Neural progenitor cell (in vitro differentiated cells): ENCODE measurements around the gene SDK1. TPM values are rescaled to one million over a fixed set of nuclear protein-coding genes. Genes with fewer than 3 reads are reported as not detected.

ENCODE experiments used
- DNase-seq: peaks from one replicate; pipeline ENCODE4 v3.0.0-alpha.2; 2016; ENCODE audit warnings: low spot score
- H2AFZ ChIP-seq: fragments of 200-600 bp; sonication (generic); replicated peaks from 2 replicates; pipeline ENCODE4 v1.6.1; 2016; ENCODE audit warnings: antibody characterized with exemption
- H3F3A ChIP-seq: fragments of 200-600 bp; sonication (generic); 2 replicates; pipeline ENCODE4 v1.6.1; 2016; ENCODE audit warnings: antibody characterized with exemption, low read depth
- H3K27ac ChIP-seq: fragments of 200-600 bp; sonication (generic); 2 replicates; pipeline ENCODE4 v1.5.1; 2016; ENCODE audit warnings: mild to moderate bottlenecking
- H3K27me3 ChIP-seq: fragments of 200-600 bp; sonication (generic); 2 replicates; pipeline ENCODE4 v1.6.1; 2016; ENCODE audit warnings: mild to moderate bottlenecking, moderate library complexity
- H3K36me3 ChIP-seq: fragments of 200-600 bp; sonication (generic); 2 replicates; pipeline ENCODE4 v1.5.1; 2016
- H3K4me1 ChIP-seq: fragments of 200-600 bp; sonication (generic); 2 replicates; pipeline ENCODE4 v1.6.1; 2016; ENCODE audit warnings: mixed run types
- H3K4me2 ChIP-seq: fragments of 200-600 bp; sonication (generic); 2 replicates; pipeline ENCODE4 v1.6.1; 2016
- H3K4me3 ChIP-seq: fragments of 200-600 bp; sonication (generic); 2 replicates; pipeline ENCODE4 v1.5.1; 2016
- H3K79me2 ChIP-seq: fragments of 200-600 bp; sonication (generic); 2 replicates; pipeline ENCODE4 v1.6.1; 2016; ENCODE audit warnings: low read depth
- H3K9ac ChIP-seq: fragments of 200-600 bp; sonication (generic); 2 replicates; pipeline ENCODE4 v1.6.1; 2016
- H3K9me3 ChIP-seq: fragments of 200-600 bp; sonication (generic); 2 replicates; pipeline ENCODE4 v1.5.1; 2016; ENCODE audit warnings: low read depth
- H4K20me1 ChIP-seq: fragments of 200-600 bp; sonication (generic); 2 replicates; pipeline ENCODE4 v1.6.1; 2016; ENCODE audit warnings: low read depth
- H3K27ac Mint-ChIP-seq: 3 replicates; pipeline ENCODE4 v1.8.0; 2021; ENCODE audit warnings: mixed read lengths
- H3K27me3 Mint-ChIP-seq: 2 replicates; pipeline ENCODE4 v1.8.0; 2022; ENCODE audit warnings: low read depth, mild to moderate bottlenecking, inconsistent platforms, moderate library complexity, mixed read lengths; ENCODE audit not compliant: insufficient read depth
- H3K36me3 Mint-ChIP-seq: 3 replicates; pipeline ENCODE4 v1.8.0; 2021; ENCODE audit warnings: mixed read lengths
- H3K4me1 Mint-ChIP-seq: 3 replicates; pipeline ENCODE4 v1.8.0; 2021; ENCODE audit warnings: mixed read lengths
- H3K4me3 Mint-ChIP-seq: 3 replicates; pipeline ENCODE4 v1.8.0; 2021; ENCODE audit warnings: mild to moderate bottlenecking, moderate library complexity, mixed read lengths
- H3K9me3 Mint-ChIP-seq: 3 replicates; pipeline ENCODE4 v1.8.0; 2020; ENCODE audit warnings: mixed read lengths
- EZH2 ChIP-seq: fragments of 200-600 bp; sonication (generic); IDR thresholded peaks from 2 replicates; pipeline ENCODE4 v1.6.1; 2017; ENCODE audit warnings: antibody characterized with exemption, mild to moderate bottlenecking, moderate library complexity
- EZH2phosphoT487 ChIP-seq: fragments of 200-600 bp; sonication (generic); IDR thresholded peaks from 2 replicates; pipeline ENCODE4 v1.6.1; 2017; ENCODE audit warnings: antibody characterized with exemption
- total RNA-seq: library from RNA; depleted of rRNA; stranded (reverse); fragments of >200 nt; gene quantifications from 2 replicates; pipeline ENCODE4 v1.2.3, GENCODE V29; 2015; ENCODE audit warnings: low replicate concordance
- TF ChIP-seq, protein P1 (sequence below): fragments of 200-600 bp; sonication (generic); IDR thresholded peaks from 2 replicates; pipeline ENCODE4 v1.5.1; 2017; ENCODE audit warnings: antibody characterized with exemption, mild to moderate bottlenecking

The SDK1 gene
- total RNA-seq, 1 donor from 2014 or later = 4.9 TPM

DNA sequence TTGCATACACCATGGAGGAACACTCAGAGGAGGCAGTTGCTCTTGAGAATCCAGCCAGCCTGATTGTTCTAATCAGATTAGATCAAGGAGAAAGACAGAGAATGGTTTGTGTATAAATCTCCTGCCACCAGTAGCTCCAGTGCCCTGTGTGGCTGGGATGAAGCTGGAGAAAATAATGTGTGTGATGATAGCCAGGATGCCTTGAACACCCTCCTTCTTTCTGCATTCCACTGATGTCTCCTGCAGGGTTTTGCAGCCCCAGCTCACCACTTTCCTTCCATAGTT is 766.4 kb downstream of the SDK1 start:
- peak overlapping the region; percentile 80 for H3K27ac Mint-ChIP-seq
- peaks cover 5% of the 10 kb centered on the region for H3K36me3 Mint-ChIP-seq
- no peaks in the 10 kb centered on the region for H3K27me3 ChIP-seq
- peaks cover 16% of the 10 kb centered on the region for H3F3A ChIP-seq
- no peak overlapping the region for H3K27ac ChIP-seq
- H3K4me1 ChIP-seq = peaks cover 35% of the 10 kb centered on the region
- no peak overlapping the region for H3K9ac ChIP-seq
- peaks cover 2% of the 10 kb centered on the region for H3K27me3 Mint-ChIP-seq
- H3K4me1 Mint-ChIP-seq = peaks cover 31% of the 10 kb centered on the region
- H3K4me3 ChIP-seq = no peak overlapping the region
- H3K4me3 Mint-ChIP-seq = no peak overlapping the region
- DNase-seq = no peak
- peaks cover 3% of the 10 kb centered on the region for H3K9me3 Mint-ChIP-seq
- no peak overlapping the region for H2AFZ ChIP-seq
- no peaks in the 10 kb centered on the region for H4K20me1 ChIP-seq
- H3K36me3 ChIP-seq = no peaks in the 10 kb centered on the region
- TF ChIP-seq, protein P1, sequence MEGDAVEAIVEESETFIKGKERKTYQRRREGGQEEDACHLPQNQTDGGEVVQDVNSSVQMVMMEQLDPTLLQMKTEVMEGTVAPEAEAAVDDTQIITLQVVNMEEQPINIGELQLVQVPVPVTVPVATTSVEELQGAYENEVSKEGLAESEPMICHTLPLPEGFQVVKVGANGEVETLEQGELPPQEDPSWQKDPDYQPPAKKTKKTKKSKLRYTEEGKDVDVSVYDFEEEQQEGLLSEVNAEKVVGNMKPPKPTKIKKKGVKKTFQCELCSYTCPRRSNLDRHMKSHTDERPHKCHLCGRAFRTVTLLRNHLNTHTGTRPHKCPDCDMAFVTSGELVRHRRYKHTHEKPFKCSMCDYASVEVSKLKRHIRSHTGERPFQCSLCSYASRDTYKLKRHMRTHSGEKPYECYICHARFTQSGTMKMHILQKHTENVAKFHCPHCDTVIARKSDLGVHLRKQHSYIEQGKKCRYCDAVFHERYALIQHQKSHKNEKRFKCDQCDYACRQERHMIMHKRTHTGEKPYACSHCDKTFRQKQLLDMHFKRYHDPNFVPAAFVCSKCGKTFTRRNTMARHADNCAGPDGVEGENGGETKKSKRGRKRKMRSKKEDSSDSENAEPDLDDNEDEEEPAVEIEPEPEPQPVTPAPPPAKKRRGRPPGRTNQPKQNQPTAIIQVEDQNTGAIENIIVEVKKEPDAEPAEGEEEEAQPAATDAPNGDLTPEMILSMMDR = no peak
- TF ChIP-seq EZH2phosphoT487 (no peak), EZH2 (no peak)
- no peak overlapping the region for H3K4me2 ChIP-seq
- H3K9me3 ChIP-seq = no peaks in the 10 kb centered on the region
- H3K79me2 ChIP-seq = no peaks in the 10 kb centered on the region

DNA sequence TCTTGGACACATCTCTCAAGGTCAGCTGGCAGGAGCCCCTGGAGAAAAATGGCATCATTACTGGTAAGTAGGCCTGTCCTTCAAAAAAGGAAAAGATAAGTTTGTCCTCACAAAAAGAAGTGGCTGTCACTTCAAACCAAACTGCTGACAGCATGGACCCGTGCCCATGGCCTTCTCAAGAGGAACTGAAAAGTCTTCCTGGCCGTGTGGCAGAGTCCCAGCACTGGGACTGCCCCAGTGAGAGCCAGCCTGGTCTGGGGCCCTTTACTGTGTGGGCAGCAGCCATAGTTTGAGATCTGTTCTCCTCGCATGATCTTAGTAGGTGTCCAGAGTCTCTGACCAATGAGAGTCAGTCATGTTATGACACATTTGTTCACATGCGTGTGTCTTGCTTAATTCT is 766.8 kb downstream of the SDK1 start:
- Mint-ChIP-seq H3K4me1 (peaks cover 31% of the 10 kb centered on the region), H3K36me3 (peaks cover 5% of the 10 kb centered on the region), H3K4me3 (no peak overlapping the region), H3K27ac (peak overlapping the region; percentile 80), H3K9me3 (peaks cover 3% of the 10 kb centered on the region), H3K27me3 (peaks cover 2% of the 10 kb centered on the region)
- Histone ChIP-seq H3K4me2 (no peak overlapping the region), H3K9me3 (no peaks in the 10 kb centered on the region), H3K9ac (no peak overlapping the region), H3F3A (peaks cover 16% of the 10 kb centered on the region), H3K4me1 (peaks cover 36% of the 10 kb centered on the region), H2AFZ (no peak overlapping the region), H3K36me3 (no peaks in the 10 kb centered on the region), H3K4me3 (no peak overlapping the region), H3K79me2 (no peaks in the 10 kb centered on the region), H3K27ac (no peak overlapping the region), H3K27me3 (no peaks in the 10 kb centered on the region), H4K20me1 (no peaks in the 10 kb centered on the region)
- TF ChIP-seq EZH2phosphoT487 (no peak), EZH2 (no peak)
- TF ChIP-seq, protein P1 = no peak
- no peak for DNase-seq

DNA sequence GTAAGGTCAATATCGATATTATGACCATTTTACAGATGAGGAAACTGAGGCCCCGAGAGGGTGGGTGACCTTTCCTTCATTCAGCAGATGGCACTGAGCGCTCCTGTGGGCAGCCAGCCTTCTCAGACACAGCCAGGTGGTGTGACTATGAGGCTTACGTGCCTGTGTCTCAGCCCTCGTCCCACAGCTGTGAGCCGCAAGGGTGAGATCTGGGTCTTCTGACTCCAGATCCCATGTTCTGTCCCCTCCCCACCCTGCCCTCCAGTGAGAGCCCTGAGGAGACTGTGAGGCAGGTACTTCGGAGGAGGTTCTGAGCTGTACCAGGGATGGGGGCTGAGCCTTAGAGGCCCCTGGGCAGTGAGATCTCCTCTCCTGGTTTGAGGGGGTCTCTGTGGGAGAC is 767.2 kb downstream of the SDK1 start:
- Histone ChIP-seq H3K4me3 (no peak overlapping the region), H4K20me1 (no peaks in the 10 kb centered on the region), H3K4me1 (peaks cover 36% of the 10 kb centered on the region), H3K36me3 (no peaks in the 10 kb centered on the region), H3K27ac (no peak overlapping the region), H3K79me2 (no peaks in the 10 kb centered on the region), H3K4me2 (no peak overlapping the region), H2AFZ (no peak overlapping the region), H3K27me3 (no peaks in the 10 kb centered on the region), H3F3A (peaks cover 16% of the 10 kb centered on the region), H3K9me3 (no peaks in the 10 kb centered on the region), H3K9ac (no peak overlapping the region)
- peaks cover 2% of the 10 kb centered on the region for H3K27me3 Mint-ChIP-seq
- H3K36me3 Mint-ChIP-seq = peaks cover 5% of the 10 kb centered on the region
- peaks cover 34% of the 10 kb centered on the region for H3K4me1 Mint-ChIP-seq
- H3K9me3 Mint-ChIP-seq = peaks cover 3% of the 10 kb centered on the region
- DNase-seq = no peak
- TF ChIP-seq, protein P1 = no peak
- TF ChIP-seq EZH2phosphoT487 = no peak
- TF ChIP-seq EZH2 = no peak
- no peak overlapping the region for H3K27ac Mint-ChIP-seq
- H3K4me3 Mint-ChIP-seq = no peak overlapping the region
